ENCODE data around the gene DVL1. TPM values are rescaled to one million over a fixed set of nuclear protein-coding genes. Genes with fewer than 3 reads are reported as not detected.

Gene DVL1
- total RNA-seq, 6 donors from 2014 or later = 71.8 to 205 (median 90.6) TPM

GRCh38 chr1:1315435-1315954 lies 33.7 kb downstream of the DVL1 start:
- Histone ChIP-seq H3K4me3 (no peak overlapping the region), H3K27ac (no peak overlapping the region), H3K4me1 (peaks cover 9 to 16% (median 15%) of the 10 kb centered on the region in 4 donors), H3K36me3 (peaks cover 19 to 89% (median 68%) of the 10 kb centered on the region in 4 donors), H3K9me3 (no peaks in the 10 kb centered on the region), H3K27me3 (no peaks in the 10 kb centered on the region)
- 81 to 85% methylated on average over 9 to 14 of the region's 26 CpGs for WGBS, 2 donors
- ATAC-seq (ENCODE audit: low FRiP score in 2 of 2) (no peak), DNase-seq (no peak)
- TF ChIP-seq CTCF (IDR thresholded peaks at IDR 0.05) (no peak), POLR2A (IDR thresholded peaks at IDR 0.05) (no peak), EP300 (IDR thresholded peaks at IDR 0.05) (no peak), POLR2AphosphoS5 (IDR thresholded peaks at IDR 0.05) (no peak)

- no peak overlapping the region for H3K27ac ChIP-seq
- DNase-seq (no peak), ATAC-seq (ENCODE audit: low FRiP score in 2 of 2) (no peak)
- no peaks in the 10 kb centered on the region for H3K27me3 ChIP-seq
- peaks cover 19 to 87% (median 67%) of the 10 kb centered on the region in 4 donors for H3K36me3 ChIP-seq
- TF ChIP-seq POLR2A (IDR thresholded peaks at IDR 0.05) (no peak), CTCF (IDR thresholded peaks at IDR 0.05) (no peak), POLR2AphosphoS5 (IDR thresholded peaks at IDR 0.05) (no peak), EP300 (IDR thresholded peaks at IDR 0.05) (no peak)
- no peak overlapping the region for H3K4me3 ChIP-seq
- 93 to 97% methylated on average over 21 to 22 of the region's 23 CpGs for WGBS, 2 donors
- peaks cover 11 to 21% (median 17%) of the 10 kb centered on the region in 4 donors for H3K4me1 ChIP-seq
- no peaks in the 10 kb centered on the region for H3K9me3 ChIP-seq
These were observed 34.4 kb downstream of the DVL1 start for GRCh38 chr1:1314678-1315335.

GRCh38 chr1:1314237-1314586 lies 35.0 kb downstream of the DVL1 start:
- H3K27ac ChIP-seq = no peak overlapping the region
- ATAC-seq (ENCODE audit: low FRiP score in 2 of 2) (no peak), DNase-seq (no peak)
- H3K4me1 ChIP-seq = peaks cover 17 to 27% (median 23%) of the 10 kb centered on the region in 4 donors
- H3K27me3 ChIP-seq = no peaks in the 10 kb centered on the region
- peaks cover 19 to 81% (median 63%) of the 10 kb centered on the region in 4 donors for H3K36me3 ChIP-seq
- H3K9me3 ChIP-seq = no peaks in the 10 kb centered on the region
- H3K4me3 ChIP-seq = no peak overlapping the region
- TF ChIP-seq EP300 (IDR thresholded peaks at IDR 0.05) = no peak
- TF ChIP-seq POLR2A (IDR thresholded peaks at IDR 0.05) = no peak
- TF ChIP-seq POLR2AphosphoS5 (IDR thresholded peaks at IDR 0.05) = no peak
- TF ChIP-seq CTCF (IDR thresholded peaks at IDR 0.05) = no peak
- 81 to 90% methylated on average over 3 to 15 of the region's 15 CpGs for WGBS, 2 donors

- Histone ChIP-seq H3K27ac (no peak overlapping the region), H3K27me3 (no peaks in the 10 kb centered on the region), H3K4me3 (no peak overlapping the region), H3K4me1 (peaks cover 18 to 30% (median 22%) of the 10 kb centered on the region in 4 donors), H3K36me3 (peaks cover 19 to 76% (median 58%) of the 10 kb centered on the region in 4 donors), H3K9me3 (no peaks in the 10 kb centered on the region)
- DNase-seq = peak in 1 of 2 donors; percentile 67
- WGBS, 2 donors = 93 to 100% methylated on average over 5 to 37 of the region's 37 CpGs
- TF ChIP-seq POLR2A (IDR thresholded peaks at IDR 0.05) (no peak), EP300 (IDR thresholded peaks at IDR 0.05) (no peak), CTCF (IDR thresholded peaks at IDR 0.05) (no peak), POLR2AphosphoS5 (IDR thresholded peaks at IDR 0.05) (no peak)
- ATAC-seq (ENCODE audit: low FRiP score in 2 of 2) = no peak
These were observed 35.5 kb downstream of the DVL1 start for GRCh38 chr1:1313500-1314236.

All from upper lobe of left lung (tissue), 6 donors.